IMR-90 (cell line): Measurements from ENCODE around the gene PF4V1. TPM values are rescaled to one million over a fixed set of nuclear protein-coding genes. Genes with fewer than 3 reads are reported as not detected.
A peak's percentile ranks its signal among the peaks of the same experiment; 100 is the strongest.

Experiments used
- ATAC-seq: fragments of 200-7000 bp; cut with Tn5 transposase; 2 replicates; pipeline ENCODE4 v1.9.1; 2020; ENCODE audit warnings: low read depth, mild to moderate bottlenecking, moderate library complexity
- BruUV-seq: library from RNA; stranded (reverse); fragments of 400-500 nt; replicated peaks from 2 replicates; lab custom pipeline; 2021; lab: Mats Ljungman, UMichigan
- CTCF ChIA-PET: fragments of 300-600 bp; formaldehyde crosslinking; extraction: SDS; loops from one replicate; lab custom pipeline; 2021; ENCODE audit warnings: antibody characterized with exemption; lab: Yijun Ruan, JAX
- POLR2A ChIA-PET: fragments of 300-600 bp; sonication (Branson Sonifier 250); formaldehyde crosslinking; loops from one replicate; lab custom pipeline; 2022; ENCODE audit warnings: antibody characterized with exemption; ENCODE audit not compliant: unreplicated experiment; lab: Charles Lee
- DNase-seq: peaks from one replicate; pipeline ENCODE4 v3.0.0; 2013
- H2AFZ ChIP-seq: replicated peaks from 2 replicates; pipeline ENCODE3; 2013; ENCODE audit warnings: low read length, mild to moderate bottlenecking; ENCODE audit not compliant: poor library complexity
- H2AK5ac ChIP-seq: 2 replicates; pipeline ENCODE4 v1.6.1; 2013; ENCODE audit warnings: low read depth, low read length, inconsistent platforms
- H2AK9ac ChIP-seq: replicated peaks from 2 replicates; pipeline ENCODE3; 2013; ENCODE audit warnings: mild to moderate bottlenecking, low read depth, low read length, moderate library complexity; ENCODE audit not compliant: poor library complexity
- H2BK120ac ChIP-seq: 2 replicates; pipeline ENCODE4 v1.6.1; 2013; ENCODE audit warnings: low read depth, low read length, inconsistent platforms
- H2BK15ac ChIP-seq: 3 replicates; pipeline ENCODE4 v1.6.1; 2013; ENCODE audit warnings: low read depth, low read length, inconsistent platforms
- H2BK20ac ChIP-seq: 2 replicates; pipeline ENCODE4 v1.6.1; 2013; ENCODE audit warnings: low read depth, mild to moderate bottlenecking, inconsistent platforms, low read length, moderate library complexity
- H2BK5ac ChIP-seq: 2 replicates; pipeline ENCODE4 v1.6.1; 2013; ENCODE audit warnings: mild to moderate bottlenecking, low read depth, low read length, inconsistent platforms; ENCODE audit not compliant: poor library complexity, severe bottlenecking
- H3K14ac ChIP-seq: replicated peaks from 2 replicates; pipeline ENCODE4 v1.6.1; 2013; ENCODE audit warnings: low read depth, low read length, inconsistent platforms
- H3K18ac ChIP-seq: 2 replicates; pipeline ENCODE4 v1.6.1; 2013; ENCODE audit warnings: low read depth, low read length, control low read depth
- H3K23ac ChIP-seq: 2 replicates; pipeline ENCODE4 v1.6.1; 2013; ENCODE audit warnings: low read depth, low read length, inconsistent platforms
- H3K27ac ChIP-seq: 2 replicates; pipeline ENCODE4 v1.5.1; 2013; ENCODE audit warnings: mild to moderate bottlenecking, control low read depth, low read length; ENCODE audit not compliant: insufficient read depth
- H3K27me3 ChIP-seq: 2 replicates; pipeline ENCODE4 v1.6.1; 2013; ENCODE audit warnings: low read length; ENCODE audit not compliant: control insufficient read depth, insufficient read depth
- H3K36me3 ChIP-seq: 2 replicates; pipeline ENCODE4 v1.6.1; 2013; ENCODE audit warnings: low read length, mixed read lengths; ENCODE audit not compliant: control insufficient read depth, insufficient read depth
- H3K4ac ChIP-seq: 2 replicates; pipeline ENCODE4 v1.6.1; 2013; ENCODE audit warnings: low read depth, low read length, inconsistent platforms
- H3K4me1 ChIP-seq: 2 replicates; pipeline ENCODE4 v1.6.1; 2013; ENCODE audit warnings: low read length, mixed read lengths; ENCODE audit not compliant: control insufficient read depth, insufficient read depth
- H3K4me2 ChIP-seq: 2 replicates; pipeline ENCODE4 v1.6.1; 2013; ENCODE audit warnings: low read depth, mild to moderate bottlenecking, control low read depth, low read length, moderate library complexity
- H3K4me3 ChIP-seq: 2 replicates; pipeline ENCODE4 v1.5.1; 2013; ENCODE audit warnings: low read depth, mild to moderate bottlenecking, control low read depth, low read length, moderate library complexity; ENCODE audit not compliant: insufficient read depth
- H3K56ac ChIP-seq: 2 replicates; pipeline ENCODE4 v1.6.1; 2013; ENCODE audit warnings: low read length, inconsistent platforms; ENCODE audit not compliant: insufficient read depth; ENCODE audit errors: extremely low read depth
- H3K79me1 ChIP-seq, 2 experiments: 2 replicates each; pipeline ENCODE4 v1.6.1; 2013; ENCODE audit warnings: low read length in 2 of 2, inconsistent platforms in 1 of 2, low read depth in 1 of 2
- H3K9ac ChIP-seq: 2 replicates; pipeline ENCODE4 v1.6.1; 2013; ENCODE audit warnings: low read depth, low read length, control low read depth
- H3K9me1 ChIP-seq: 2 replicates; pipeline ENCODE4 v1.6.1; 2013; ENCODE audit warnings: low read length, inconsistent platforms; ENCODE audit not compliant: insufficient read depth
- H3K9me3 ChIP-seq: 2 replicates; pipeline ENCODE4 v1.6.1; 2013; ENCODE audit warnings: low read length; ENCODE audit not compliant: control insufficient read depth, insufficient read depth
- H4K20me1 ChIP-seq: 2 replicates; pipeline ENCODE4 v1.6.1; 2013; ENCODE audit warnings: low read length, inconsistent platforms; ENCODE audit not compliant: insufficient read depth
- H4K5ac ChIP-seq: 2 replicates; pipeline ENCODE4 v1.6.1; 2013; ENCODE audit warnings: mild to moderate bottlenecking, low read depth, low read length, control low read depth
- H4K8ac ChIP-seq, 2 experiments: 2 replicates each; pipeline ENCODE4 v1.6.1; 2013; ENCODE audit warnings: low read depth in 2 of 2, low read length in 2 of 2, control low read depth in 1 of 2, inconsistent platforms in 1 of 2
- H4K91ac ChIP-seq: 2 replicates; pipeline ENCODE4 v1.6.1; 2013; ENCODE audit warnings: low read depth, low read length, inconsistent platforms; ENCODE audit not compliant: insufficient read depth
- CEBPB ChIP-seq: IDR thresholded peaks from 2 replicates; pipeline ENCODE4 v1.6.1; 2012; ENCODE audit warnings: low read depth, low read length, improper control_type of control experiment
- MAFK ChIP-seq: IDR thresholded peaks from 2 replicates; pipeline ENCODE4 v1.6.1; 2012; ENCODE audit warnings: low read depth, low read length, improper control_type of control experiment
- RAD21 ChIP-seq: IDR thresholded peaks from 2 replicates; pipeline ENCODE4 v1.6.1; 2012; ENCODE audit warnings: low read length, improper control_type of control experiment
- WGBS, 2 experiments: methylation state at CpG; one replicate each; pipeline versions ENCODE4 v1.1.5 to v1.1.7; 2013; ENCODE audit warnings: missing lambda C conversion rate in 2 of 2; ENCODE audit not compliant: insufficient read length in 1 of 2; ENCODE audit errors: extremely low coverage in 2 of 2; 5-methylcytosine and 5-hydroxymethylcytosine counted together
- dilution Hi-C: fragments of 300-500 bp; cut with HindIII; formaldehyde crosslinking; loops from one replicate; pipeline ENCODE4 v1.14.3; 2018; ENCODE audit warnings: low sequenced_read_pairs; ENCODE audit not compliant: unreplicated experiment
- in situ Hi-C: fragments of 300-500 bp; cut with MboI; formaldehyde crosslinking; loops from 3 replicates; pipeline ENCODE4 v1.14.3; 2019; ENCODE audit warnings: low sequenced_read_pairs, inconsistent platforms, mixed read lengths
- intact Hi-C: fragments of 100-400 bp; cut with micrococcal nuclease; formaldehyde crosslinking; loops from 2 replicates; pipeline ENCODE4 v1.10.0; 2022
- polyA plus RNA-seq, 3 experiments: library from polyadenylated mRNA; depleted of rRNA; stranded (reverse); fragments of >200 nt; gene quantifications; 2 replicates each; pipeline ENCODE4 v1.2.3, GENCODE V29; 2012; ENCODE audit warnings: low replicate concordance in 1 of 3
- total RNA-seq: library from RNA; depleted of rRNA; stranded (reverse); fragments of >200 nt; gene quantifications from 2 replicates; pipeline ENCODE4 v1.2.3, GENCODE V29; 2012

Gene PF4V1
- total and polyA plus RNA-seq, 2 of the 4 experiments (the other 2 are of a cell fraction) = not detected

DNA sequence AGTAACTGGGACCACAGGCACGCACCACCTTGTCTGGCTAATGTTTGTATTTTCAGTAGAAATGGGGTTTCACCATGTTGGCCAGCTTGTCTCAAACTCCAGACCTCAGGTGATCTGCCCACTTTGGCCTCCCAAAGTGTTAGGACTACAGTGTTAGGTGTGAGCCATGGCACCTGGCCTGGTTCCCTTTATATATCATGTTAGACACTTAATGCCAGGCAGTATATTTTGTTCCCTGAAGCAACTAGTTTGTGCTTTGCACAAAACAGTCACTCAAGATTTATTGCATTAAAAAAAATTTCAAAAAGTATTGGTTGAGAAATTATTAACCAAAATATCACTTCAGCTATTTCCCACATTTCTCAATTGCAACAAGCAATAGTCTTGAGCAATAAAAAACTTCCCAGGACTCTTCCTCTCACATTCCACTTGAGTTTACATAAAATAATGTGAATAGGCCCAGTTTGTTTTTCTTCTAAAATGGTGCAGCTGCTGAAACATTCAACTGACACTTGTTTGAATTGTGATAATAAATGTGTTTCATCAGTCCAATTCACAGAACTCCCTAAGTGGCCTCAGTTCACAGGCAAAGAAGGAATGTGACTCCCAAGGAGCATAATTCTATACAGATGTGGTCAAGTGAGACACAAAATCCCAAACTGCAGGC lies 38.8 kb downstream of the PF4V1 start:
- Histone ChIP-seq H4K20me1 (no peaks in the 10 kb centered on the region), H4K91ac (peak overlapping the region; percentile 40; the same call in 1 of the 2 replicates), H4K5ac (peak overlapping the region; percentile 62; the same call in 1 of the 2 replicates), H3K36me3 (no peaks in the 10 kb centered on the region), H3K56ac (no peak overlapping the region), H2BK5ac (no peak overlapping the region), H2AFZ (no peak overlapping the region), H3K27ac (peak overlapping the region; percentile 73), H3K4ac (peak overlapping the region; percentile 39; the same call in 1 of the 2 replicates), H3K9ac (no peak overlapping the region), H3K14ac (no peak overlapping the region), H3K27me3 (peaks cover 2% of the 10 kb centered on the region; the same call in 1 of the 2 replicates), H2AK5ac (peak overlapping the region; percentile 56; the same call in 1 of the 2 replicates), H3K18ac (peak overlapping the region; percentile 62), H2BK120ac (peak overlapping the region; percentile 79), H3K4me3 (no peak overlapping the region), H2BK20ac (peak overlapping the region; percentile 17; the same call in 1 of the 2 replicates), H3K4me2 (no peak overlapping the region; the same call in 1 of the 2 replicates), H3K9me3 (no peaks in the 10 kb centered on the region), H3K79me1 (no peaks in the 10 kb centered on the region), H3K9me1 (no peaks in the 10 kb centered on the region), H3K4me1 (peaks cover 9% of the 10 kb centered on the region), H2BK15ac (0 out of 3 replicates have a peak overlapping the region, but pooled peaks have one; percentile 47), H3K23ac (no peak overlapping the region), H2AK9ac (no peak overlapping the region), H4K8ac (peak overlapping the region; percentile 49 to 51; a peak in 2 of 4 replicates)
- CTCF ChIA-PET = no interaction called here
- DNase-seq (peak; percentile 92), ATAC-seq (peak; percentile 73)
- WGBS, 2 experiments = no CpG with 5 or more reads among the region's 1 CpG
- intact Hi-C loops (loop anchor here (2.0 to 5.0 kb wide), 2 partner anchors 25 to 35 kb away; no protein-coding TSS in a partner anchor), dilution Hi-C loops (no loop called here), in situ Hi-C loops (no loop called here)
- TF ChIP-seq CEBPB = peak; percentile 84
- no peak for TF ChIP-seq MAFK
- no peak for TF ChIP-seq RAD21
- no TSS peak for BruUV-seq
- POLR2A ChIA-PET = no interaction called here
